K562 (cell line): Measurements from ENCODE around the gene MUC5B. TPM values are rescaled to one million over a fixed set of nuclear protein-coding genes. Genes with fewer than 3 reads are reported as not detected.
A peak's percentile ranks its signal among the peaks of the same experiment; 100 is the strongest.

ENCODE experiments used
- ATAC-seq: fragments of 200-7000 bp; cut with Tn5 transposase; 3 replicates; pipeline ENCODE4 v1.9.1; 2020; ENCODE audit warnings: moderate library complexity
- BruUV-seq: library from RNA; stranded (reverse); fragments of 400-500 nt; replicated peaks from 2 replicates; lab custom pipeline; 2021; lab: Mats Ljungman, UMichigan
- CTCF ChIA-PET: fragments of 300-600 bp; formaldehyde crosslinking; extraction: SDS; loops from one replicate; lab custom pipeline; 2021; ENCODE audit warnings: low intra/inter-chr PET ratio; lab: Yijun Ruan, JAX
- POLR2A ChIA-PET: fragments of 300-600, 350-650 bp; sonication (Branson Sonifier 250); formaldehyde crosslinking; extraction: SDS; loops from one replicate; lab custom pipeline; 2021; ENCODE audit warnings: antibody characterized with exemption, inconsistent platforms; lab: Yijun Ruan, JAX
- DNase-seq, 4 experiments: peaks; one replicate each; pipeline versions ENCODE4 v3.0.0 to v3.0.0-alpha.2; 2011 to 2018; ENCODE audit warnings: low spot score in 3 of 4, mixed read lengths in 3 of 4; ENCODE audit errors: extremely low read depth in 1 of 4
- FAIRE-seq: peaks from 2 replicates; lab custom pipeline; 2011; peaks lifted over from hg19 to GRCh38; lab: Jason Lieb, UNC
- H2AFZ ChIP-seq: 2 replicates; pipeline ENCODE4 v1.6.0; 2011; ENCODE audit warnings: low read depth, low read length, control low read depth, inconsistent platforms
- H3K27ac ChIP-seq: fragments of 200-600 bp; 3 replicates; pipeline ENCODE4 v1.8.0; 2011; ENCODE audit warnings: low read depth, mild to moderate bottlenecking, control low read depth, inconsistent platforms, low read length, moderate library complexity, mixed read lengths; ENCODE audit errors: extremely low read depth
- H3K27me3 ChIP-seq, 2 experiments: fragments of 300-600 bp in 1 of 2; 2 replicates in 1 of 2; 3 replicates in 1 of 2; pipeline versions ENCODE4 v1.6.0 to v1.8.0; 2011; ENCODE audit warnings: inconsistent platforms in 2 of 2, low read length in 2 of 2, mild to moderate bottlenecking in 1 of 2, mixed read lengths in 1 of 2, moderate library complexity in 1 of 2; ENCODE audit not compliant: control insufficient read depth in 2 of 2, insufficient read depth in 2 of 2
- H3K36me3 ChIP-seq: fragments of 300-600 bp; 3 replicates; pipeline ENCODE4 v1.8.0; 2011; ENCODE audit warnings: mild to moderate bottlenecking, low read length, inconsistent platforms; ENCODE audit not compliant: control insufficient read depth, insufficient read depth
- H3K4me1 ChIP-seq, 2 experiments: fragments of 200-600 bp in 1 of 2; replicated peaks in 1 of 2; 2 replicates in 1 of 2; 3 replicates in 1 of 2; pipeline versions ENCODE4 v1.5.1 to v1.8.0; 2011; ENCODE audit warnings: inconsistent platforms in 2 of 2, low read length in 2 of 2, mild to moderate bottlenecking in 1 of 2, mixed read lengths in 1 of 2, moderate library complexity in 1 of 2; ENCODE audit not compliant: control insufficient read depth in 2 of 2, insufficient read depth in 2 of 2
- H3K4me2 ChIP-seq: 2 replicates; pipeline ENCODE4 v1.6.1; 2011; ENCODE audit warnings: low read length, control low read depth, inconsistent platforms, mixed read lengths; ENCODE audit not compliant: insufficient read depth
- H3K4me3 ChIP-seq: fragments of 200-600 bp; sonication (generic), shearing (Covaris generic); 2 replicates; pipeline ENCODE4 v1.5.1; 2016; ENCODE audit warnings: control low read depth, inconsistent platforms
- H3K79me2 ChIP-seq: fragments of 200-600 bp; 3 replicates; pipeline ENCODE4 v1.8.0; 2011; ENCODE audit warnings: low read length, inconsistent platforms; ENCODE audit not compliant: control insufficient read depth, insufficient read depth
- H3K9ac ChIP-seq, 2 experiments: 2 replicates each; pipeline versions ENCODE4 v1.6.0 to v1.6.1; 2011; ENCODE audit warnings: low read depth in 2 of 2, low read length in 2 of 2, control low read depth in 1 of 2, inconsistent platforms in 1 of 2, mild to moderate bottlenecking in 1 of 2, mixed read lengths in 1 of 2; ENCODE audit not compliant: insufficient read depth in 1 of 2
- H3K9me1 ChIP-seq: one replicate; pipeline ENCODE4 v1.6.0; 2011; ENCODE audit warnings: inconsistent platforms, mild to moderate bottlenecking, low read length, moderate library complexity; ENCODE audit not compliant: control insufficient read depth, insufficient read depth
- H3K9me3 ChIP-seq: replicated peaks from 2 replicates; pipeline ENCODE4 v1.5.1; 2011; ENCODE audit warnings: low read depth, low read length, inconsistent platforms; ENCODE audit not compliant: control insufficient read depth, insufficient read depth
- H4K20me1 ChIP-seq: replicated peaks from 2 replicates; pipeline ENCODE4 v1.6.1; 2011; ENCODE audit warnings: low read length, inconsistent platforms, mixed read lengths; ENCODE audit not compliant: control insufficient read depth, insufficient read depth
- GABPB2 ChIP-seq: fragments of 250-450 bp; sonication (Bioruptor Pico); conservative IDR thresholded peaks from 2 replicates; pipeline ENCODE4 v1.5.1; 2021; ENCODE audit warnings: mild to moderate bottlenecking
- MAFK ChIP-seq: IDR thresholded peaks from 2 replicates; pipeline ENCODE4 v1.6.1; 2011; ENCODE audit warnings: low read length, improper control_type of control experiment
- MCM5 ChIP-seq: fragments of 450-650 bp; IDR thresholded peaks from 2 replicates; pipeline ENCODE4 v1.6.1; 2016; ENCODE audit warnings: low read depth
- POLR2AphosphoS5 ChIP-seq: IDR thresholded peaks from 2 replicates; pipeline ENCODE4 v1.6.1; 2011; ENCODE audit warnings: mild to moderate bottlenecking, low read depth, low read length, moderate library complexity; ENCODE audit not compliant: control insufficient read depth, insufficient read depth
- POLR2G ChIP-seq: fragments of 200-400 bp; formaldehyde crosslinking; IDR thresholded peaks from 2 replicates; pipeline ENCODE4 v1.6.1; 2017; ENCODE audit warnings: low read depth, mild to moderate bottlenecking, antibody characterized with exemption, low read length, moderate library complexity
- STAT5A ChIP-seq: IDR thresholded peaks from 2 replicates; pipeline ENCODE4 v1.6.1; 2012; ENCODE audit warnings: low read length, inconsistent platforms, borderline replicate concordance
- THRAP3 ChIP-seq: fragments of 450-650 bp; IDR thresholded peaks from 2 replicates; pipeline ENCODE4 v1.6.1; 2016; ENCODE audit warnings: mild to moderate bottlenecking, inconsistent platforms, borderline replicate concordance
- TOE1 ChIP-seq, 2 experiments: fragments of 450-650 bp in 1 of 2; sonication (generic) in 1 of 2; formaldehyde crosslinking in 1 of 2; IDR thresholded peaks; 2 replicates each; pipeline versions ENCODE4 v1.7.1 to v1.8.0; 2016 to 2022; ENCODE audit warnings: borderline replicate concordance in 2 of 2, mild to moderate bottlenecking in 2 of 2, antibody characterized with exemption in 1 of 2, inconsistent platforms in 1 of 2, low read depth in 1 of 2, missing genetic modification reagents in 1 of 2, moderate library complexity in 1 of 2
- TRIM24 ChIP-seq, 2 experiments: fragments of 450-650 bp; IDR thresholded peaks; 2 replicates each; pipeline ENCODE4 v1.6.1; 2016
- ZNF165 ChIP-seq: fragments of 250-450 bp; sonication (Bioruptor Pico); IDR thresholded peaks from 2 replicates; pipeline ENCODE4 v1.4.0; 2020; ENCODE audit warnings: borderline replicate concordance
- WGBS: fragments of 100-300 bp; shearing (Covaris generic); methylation state at CpG from one replicate; pipeline ENCODE4 v1.1.6; 2016; ENCODE audit warnings: low coverage, mixed read lengths; ENCODE audit not compliant: insufficient coverage; ENCODE audit errors: missing lambda C conversion rate; 5-methylcytosine and 5-hydroxymethylcytosine counted together
- in situ Hi-C: fragments of 300-500 bp; cut with MboI; formaldehyde crosslinking; loops from 4 replicates; pipeline ENCODE4 v1.15.0; 2018; ENCODE audit warnings: inconsistent platforms, mixed read lengths
- intact Hi-C: fragments of 100-400 bp; cut with micrococcal nuclease; formaldehyde crosslinking; loops from 2 replicates; pipeline ENCODE4 v1.14.2; 2022
- polyA plus RNA-seq, 8 experiments: library from polyadenylated mRNA; depleted of rRNA in 4 of 8; stranded (reverse) in 5 of 8; unstranded in 3 of 8; fragments of >200 nt; fragmentation: Nextera tagmentation in 2 of 8; fragmentation: Illumina TruSeq in 1 of 8; extraction: Ambion mirVana in 2 of 8; extraction: Trizol in 1 of 8; gene quantifications; 2 replicates each; pipeline versions ENCODE4 v1.2.1 to v1.2.3, GENCODE V29; 2011 to 2014; ENCODE audit warnings: inconsistent platforms in 1 of 8, missing spikeins in 1 of 8
- total RNA-seq, 7 experiments: library from RNA; depleted of rRNA in 6 of 7; stranded (reverse); fragments of >200 nt in 6 of 7; fragmentation: Illumina TruSeq in 2 of 7; extraction: Trizol in 2 of 7; gene quantifications; 2 replicates each; pipeline versions ENCODE4 v1.2.1 to v1.2.3, GENCODE V29; 2011 to 2021; ENCODE audit warnings: low replicate concordance in 1 of 7
- TF ChIP-seq, protein P1 (sequence below): fragments of 250-450 bp; sonication (Bioruptor Pico); IDR thresholded peaks from 2 replicates; pipeline ENCODE4 v1.5.0; 2021
- TF ChIP-seq, protein P2 (sequence below): sonication (generic); formaldehyde crosslinking; IDR thresholded peaks from 2 replicates; pipeline ENCODE4 v1.8.0; 2022; ENCODE audit warnings: missing genetic modification reagents, mild to moderate bottlenecking, borderline replicate concordance
- TF ChIP-seq, protein P3 (sequence below): fragments of 200-400 bp; formaldehyde crosslinking; IDR thresholded peaks from 2 replicates; pipeline ENCODE4 v1.6.1; 2017; ENCODE audit warnings: mild to moderate bottlenecking, low read depth, low read length, moderate library complexity

The MUC5B gene
- total and polyA plus RNA-seq, 9 of the 15 experiments (the other 6 are each of a cell fraction or from before 2014, with no cell fraction given), result 0.04 to 0.95 TPM; not detected in 7

DNA sequence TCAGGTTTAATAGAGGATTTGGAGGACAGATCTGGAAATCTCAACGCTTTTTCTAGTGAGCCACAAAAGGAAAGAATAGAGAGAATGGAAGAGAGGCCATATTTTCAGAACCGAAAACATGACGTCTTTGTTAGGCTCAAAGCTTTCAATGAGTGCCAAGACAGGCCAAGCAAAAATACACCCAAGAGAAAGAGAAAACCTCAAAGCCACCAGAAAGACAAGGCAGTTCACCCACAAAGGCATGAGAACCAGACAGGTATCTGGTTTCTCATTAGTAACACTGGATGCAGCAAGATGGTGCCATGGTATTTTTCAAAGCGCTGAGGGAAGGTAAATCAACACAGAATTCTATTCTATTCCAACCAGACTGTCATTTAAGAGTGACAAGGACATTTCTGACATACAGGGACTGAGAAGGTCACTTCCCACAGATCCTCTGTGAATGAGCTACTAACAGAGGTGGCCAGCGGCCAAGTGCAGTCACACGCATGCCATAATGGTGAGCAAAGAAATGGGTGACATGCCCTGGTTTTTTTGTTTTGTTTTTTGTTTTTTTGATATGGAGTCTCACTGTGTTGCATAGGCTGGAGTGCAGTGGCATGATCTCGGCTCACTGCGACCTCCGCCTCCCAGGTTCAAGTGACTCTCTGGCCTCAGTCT is 44.7 kb downstream of the MUC5B start (continued):
- TF ChIP-seq GABPB2 (CRISPR knock-in tag), result no peak
- TF ChIP-seq, protein P1, sequence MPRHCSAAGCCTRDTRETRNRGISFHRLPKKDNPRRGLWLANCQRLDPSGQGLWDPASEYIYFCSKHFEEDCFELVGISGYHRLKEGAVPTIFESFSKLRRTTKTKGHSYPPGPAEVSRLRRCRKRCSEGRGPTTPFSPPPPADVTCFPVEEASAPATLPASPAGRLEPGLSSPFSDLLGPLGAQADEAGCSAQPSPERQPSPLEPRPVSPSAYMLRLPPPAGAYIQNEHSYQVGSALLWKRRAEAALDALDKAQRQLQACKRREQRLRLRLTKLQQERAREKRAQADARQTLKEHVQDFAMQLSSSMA (CRISPR knock-in tag), result no peak
- TF ChIP-seq, protein P2, sequence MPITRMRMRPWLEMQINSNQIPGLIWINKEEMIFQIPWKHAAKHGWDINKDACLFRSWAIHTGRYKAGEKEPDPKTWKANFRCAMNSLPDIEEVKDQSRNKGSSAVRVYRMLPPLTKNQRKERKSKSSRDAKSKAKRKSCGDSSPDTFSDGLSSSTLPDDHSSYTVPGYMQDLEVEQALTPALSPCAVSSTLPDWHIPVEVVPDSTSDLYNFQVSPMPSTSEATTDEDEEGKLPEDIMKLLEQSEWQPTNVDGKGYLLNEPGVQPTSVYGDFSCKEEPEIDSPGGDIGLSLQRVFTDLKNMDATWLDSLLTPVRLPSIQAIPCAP (CRISPR knock-in tag), result no peak

DNA sequence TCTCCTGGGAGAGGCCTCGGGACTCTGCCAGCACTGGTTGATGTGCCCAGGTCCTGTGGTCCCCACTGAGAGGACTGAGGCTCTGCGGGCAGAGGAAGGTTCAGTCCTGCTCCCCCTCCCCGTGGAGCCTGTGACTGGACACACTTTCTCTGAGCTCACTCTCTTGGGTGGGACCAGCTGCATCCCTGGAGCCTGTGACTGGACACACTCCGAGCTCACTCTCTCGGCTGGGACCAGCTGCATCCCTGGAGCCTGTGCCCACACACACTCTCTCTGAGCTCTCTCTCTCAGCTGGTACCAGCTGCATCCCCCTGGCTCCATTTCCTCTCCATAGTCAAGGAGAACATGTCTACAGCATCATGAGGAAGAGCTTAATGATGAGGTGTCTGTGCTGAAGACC is 47.1 kb downstream of the MUC5B start:
- in situ Hi-C loops (no loop called here), intact Hi-C loops (no loop called here)
- Histone ChIP-seq H3K4me1 (peaks cover 3 to 19% of the 10 kb centered on the region in 2 experiments; a peak in 4 of 5 replicates), H3K9ac (peak overlapping the region in 1 of 2 experiments; percentile 77; a peak in 1 of 4 replicates), H3K27ac (no peak overlapping the region), H4K20me1 (no peaks in the 10 kb centered on the region), H3K4me2 (no peak overlapping the region), H3K9me1 (no peaks in the 10 kb centered on the region), H3K79me2 (no peaks in the 10 kb centered on the region), H3K36me3 (no peaks in the 10 kb centered on the region), H3K9me3 (0 out of 2 replicates have a peak, but pooled peaks cover 3% of the 10 kb centered on the region), H3K4me3 (no peak overlapping the region), H2AFZ (no peak overlapping the region), H3K27me3 (peaks cover 0 to 7% of the 10 kb centered on the region in 2 experiments; a peak in 1 of 5 replicates)
- no TSS peak for BruUV-seq
- FAIRE-seq, result no peak
- DNase-seq, result no peak
- ChIA-PET POLR2A (interaction anchor here (0.6 kb wide), 3 partner anchors 38 to 1818 kb away, joined by 3 read pairs; no protein-coding TSS in a partner anchor), CTCF (no interaction called here)
- no peak for TF ChIP-seq POLR2G
- no peak for TF ChIP-seq THRAP3
- no peak for TF ChIP-seq TOE1 (IDR thresholded peaks at IDR 0.05; ENCODE audit: borderline replicate concordance)
- TF ChIP-seq TOE1 (CRISPR knock-in tag; IDR thresholded peaks at IDR 0.05; ENCODE audit: borderline replicate concordance, low read depth), result no peak
- no peak for TF ChIP-seq MAFK
- no peak for TF ChIP-seq POLR2AphosphoS5
- no peak for TF ChIP-seq ZNF165 (CRISPR knock-in tag)
- TF ChIP-seq, protein P3, sequence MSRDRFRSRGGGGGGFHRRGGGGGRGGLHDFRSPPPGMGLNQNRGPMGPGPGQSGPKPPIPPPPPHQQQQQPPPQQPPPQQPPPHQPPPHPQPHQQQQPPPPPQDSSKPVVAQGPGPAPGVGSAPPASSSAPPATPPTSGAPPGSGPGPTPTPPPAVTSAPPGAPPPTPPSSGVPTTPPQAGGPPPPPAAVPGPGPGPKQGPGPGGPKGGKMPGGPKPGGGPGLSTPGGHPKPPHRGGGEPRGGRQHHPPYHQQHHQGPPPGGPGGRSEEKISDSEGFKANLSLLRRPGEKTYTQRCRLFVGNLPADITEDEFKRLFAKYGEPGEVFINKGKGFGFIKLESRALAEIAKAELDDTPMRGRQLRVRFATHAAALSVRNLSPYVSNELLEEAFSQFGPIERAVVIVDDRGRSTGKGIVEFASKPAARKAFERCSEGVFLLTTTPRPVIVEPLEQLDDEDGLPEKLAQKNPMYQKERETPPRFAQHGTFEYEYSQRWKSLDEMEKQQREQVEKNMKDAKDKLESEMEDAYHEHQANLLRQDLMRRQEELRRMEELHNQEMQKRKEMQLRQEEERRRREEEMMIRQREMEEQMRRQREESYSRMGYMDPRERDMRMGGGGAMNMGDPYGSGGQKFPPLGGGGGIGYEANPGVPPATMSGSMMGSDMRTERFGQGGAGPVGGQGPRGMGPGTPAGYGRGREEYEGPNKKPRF, result no peak
- no peak for TF ChIP-seq TRIM24 (IDR thresholded peaks at IDR 0.05)
- no peak for TF ChIP-seq STAT5A
- no peak for TF ChIP-seq MCM5
- 21% methylated on average over 5 of the region's 5 CpGs for WGBS
- no peak for ATAC-seq
